Upper lobe of right lung (tissue), 1 donor: ENCODE measurements around the gene SRP68. TPM values are rescaled to one million over a fixed set of nuclear protein-coding genes. Genes with fewer than 3 reads are reported as not detected.

ENCODE experiments used
- ATAC-seq: fragments of 200-7000 bp; cut with Tn5 transposase; one replicate; pipeline ENCODE4 v1.9.1; 2020; ENCODE audit warnings: mild to moderate bottlenecking, moderate library complexity
- DNase-seq: peaks from one replicate; pipeline ENCODE4 v3.0.0-alpha.2; 2020
- H3K27ac ChIP-seq: fragments of 200-600 bp; one replicate; pipeline ENCODE4 v1.8.0; 2022
- H3K27me3 ChIP-seq: fragments of 200-600 bp; one replicate; pipeline ENCODE4 v1.8.0; 2022; ENCODE audit warnings: mild to moderate bottlenecking
- H3K36me3 ChIP-seq: fragments of 200-600 bp; one replicate; pipeline ENCODE4 v1.8.0; 2022
- H3K4me1 ChIP-seq: fragments of 200-600 bp; one replicate; pipeline ENCODE4 v1.8.0; 2022
- H3K4me3 ChIP-seq: fragments of 200-600 bp; one replicate; pipeline ENCODE4 v1.8.0; 2022; ENCODE audit warnings: mild to moderate bottlenecking
- H3K9me3 ChIP-seq: fragments of 200-600 bp; one replicate; pipeline ENCODE4 v1.8.0; 2022
- CTCF ChIP-seq: fragments of 200-600 bp; IDR thresholded peaks from one replicate; pipeline ENCODE4 v1.8.0; 2022; ENCODE audit warnings: antibody characterized with exemption
- intact Hi-C: fragments of 100-400 bp; cut with DNase I; formaldehyde crosslinking; loops from one replicate; pipeline ENCODE4 v1.11.0; 2022
- total RNA-seq: library from RNA; stranded (reverse); fragmentation: NEBNext Ultra II Directional; extraction: Animal tissue kit (Norgen Biotek cat#: 25700); gene quantifications from one replicate; pipeline ENCODE4 v1.2.1, GENCODE V29; 2021
- donor health status: DM: no; HTN: yes; CAD: no; lungs with severe emphysema.

Gene SRP68
- total RNA-seq, 1 donor from 2014 or later, result 74.9 TPM

- H3K4me1 ChIP-seq, result no peaks in the 10 kb centered on the region
- intact Hi-C loops, result no loop called here
- no peaks in the 10 kb centered on the region for H3K9me3 ChIP-seq
- ATAC-seq, result no peak
- no peaks in the 10 kb centered on the region for H3K27me3 ChIP-seq
- H3K27ac ChIP-seq, result no peak overlapping the region
- TF ChIP-seq CTCF, result no peak
- peaks cover 74% of the 10 kb centered on the region for H3K36me3 ChIP-seq
- no peak for DNase-seq
- H3K4me3 ChIP-seq, result no peak overlapping the region
Measured at GRCh38 chr17:76085066-76085730, 12.9 kb upstream of the SRP68 start.

- no peaks in the 10 kb centered on the region for H3K4me1 ChIP-seq
- peak; percentile 60 for DNase-seq
- TF ChIP-seq CTCF, result no peak
- intact Hi-C loops, result no loop called here
- H3K27ac ChIP-seq, result no peak overlapping the region
- no peaks in the 10 kb centered on the region for H3K9me3 ChIP-seq
- H3K36me3 ChIP-seq, result peaks cover 58% of the 10 kb centered on the region
- H3K4me3 ChIP-seq, result no peak overlapping the region
- peaks cover 13% of the 10 kb centered on the region for H3K27me3 ChIP-seq
- ATAC-seq, result no peak
Measured at GRCh38 chr17:76083536-76084182, 11.3 kb upstream of the SRP68 start.

GRCh38 chr17:76082326-76083251 is 10.3 kb upstream of the SRP68 start:
- intact Hi-C loops, result no loop called here
- Histone ChIP-seq H3K27ac (no peak overlapping the region), H3K27me3 (peaks cover 15% of the 10 kb centered on the region), H3K4me3 (no peak overlapping the region), H3K36me3 (peaks cover 48% of the 10 kb centered on the region), H3K4me1 (no peaks in the 10 kb centered on the region), H3K9me3 (no peaks in the 10 kb centered on the region)
- TF ChIP-seq CTCF, result no peak
- ATAC-seq (no peak), DNase-seq (peak; percentile 64)

- intact Hi-C loops, result no loop called here
- H3K4me3 ChIP-seq, result no peak overlapping the region
- ATAC-seq (no peak), DNase-seq (peak; percentile 62)
- H3K9me3 ChIP-seq, result no peaks in the 10 kb centered on the region
- peaks cover 37% of the 10 kb centered on the region for H3K36me3 ChIP-seq
- H3K4me1 ChIP-seq, result peaks cover 7% of the 10 kb centered on the region
- TF ChIP-seq CTCF, result no peak
- no peak overlapping the region for H3K27ac ChIP-seq
- peaks cover 26% of the 10 kb centered on the region for H3K27me3 ChIP-seq
Measured at GRCh38 chr17:76081295-76082210, 9.2 kb upstream of the SRP68 start.

GRCh38 chr17:76080768-76081287 is 8.5 kb upstream of the SRP68 start:
- DNase-seq (no peak), ATAC-seq (no peak)
- intact Hi-C loops, result no loop called here
- peaks cover 14% of the 10 kb centered on the region for H3K4me1 ChIP-seq
- H3K4me3 ChIP-seq, result no peak overlapping the region
- H3K9me3 ChIP-seq, result no peaks in the 10 kb centered on the region
- no peak for TF ChIP-seq CTCF
- peaks cover 33% of the 10 kb centered on the region for H3K27me3 ChIP-seq
- H3K27ac ChIP-seq, result no peak overlapping the region
- H3K36me3 ChIP-seq, result peaks cover 30% of the 10 kb centered on the region
